HG03196 (cell line): Measurements from ENCODE around the gene DNM2.
A peak's percentile ranks its signal among the peaks of the same experiment; 100 is the strongest.
"Not testable (repeated sequence)": the region's sequence is repeated elsewhere in the genome, so short reads cannot be mapped to it uniquely, and the experiment has no call there.

Experiments used
- ATAC-seq: cut with Tn5 transposase; IDR thresholded peaks from one replicate; pipeline ENCODE4 v1.9.1; 2021; ENCODE audit not compliant: unreplicated experiment

DNM2 gene

GRCh38 chr19:10717356-10718204 is at the start of gene DNM2:
TSS of gene DNM2 (plus strand) at chr19:10718079. CDS start at chr19:10718243, 164 bp downstream.
- peak; percentile 83 for ATAC-seq

- no peak for ATAC-seq
These were observed 48.6 kb upstream of the DNM2 start for GRCh38 chr19:10669246-10669645.

- ATAC-seq = no peak
These were observed 47.7 kb upstream of the DNM2 start for GRCh38 chr19:10670182-10670581.

GRCh38 chr19:10670876-10671804 is 46.7 kb upstream of the DNM2 start:
- no peak for ATAC-seq

GRCh38 chr19:10671922-10672321 is 46.0 kb upstream of the DNM2 start:
- not testable (repeated sequence) for ATAC-seq

- ATAC-seq = not testable (repeated sequence)
These were observed 42.7 kb upstream of the DNM2 start for GRCh38 chr19:10675214-10675613.

- ATAC-seq = no peak
These were observed 40.1 kb upstream of the DNM2 start for GRCh38 chr19:10677751-10678150.

GRCh38 chr19:10678813-10679212 is 39.1 kb upstream of the DNM2 start:
- ATAC-seq = no peak

- ATAC-seq = no peak
These were observed 38.1 kb upstream of the DNM2 start for GRCh38 chr19:10679743-10680142.

- no peak for ATAC-seq
These were observed 37.2 kb upstream of the DNM2 start for GRCh38 chr19:10680545-10681135.

GRCh38 chr19:10681658-10682057 is 36.2 kb upstream of the DNM2 start:
- ATAC-seq = no peak

- no peak for ATAC-seq
These were observed 35.3 kb upstream of the DNM2 start for GRCh38 chr19:10682397-10683063.

- ATAC-seq = no peak
These were observed 34.8 kb upstream of the DNM2 start for GRCh38 chr19:10683064-10683426.

GRCh38 chr19:10683582-10683981 is 34.3 kb upstream of the DNM2 start:
- no peak for ATAC-seq

- ATAC-seq = no peak
These were observed 32.7 kb upstream of the DNM2 start for GRCh38 chr19:10685210-10685609.

- no peak for ATAC-seq
These were observed 31.7 kb upstream of the DNM2 start for GRCh38 chr19:10686193-10686592.

- ATAC-seq = no peak
These were observed 31.0 kb upstream of the DNM2 start for GRCh38 chr19:10686661-10687517.

- ATAC-seq = no peak
These were observed 30.2 kb upstream of the DNM2 start for GRCh38 chr19:10687518-10688288.

GRCh38 chr19:10688545-10689280 is 29.2 kb upstream of the DNM2 start:
- ATAC-seq = no peak
